Stimulated activated memory B cell treated with anti-CD40 and anti-IgM and Interleukin-4, amounts not matched to agents 10 μg/mL and 1 μg/mL and 100 μg/mL, for 72 hours (primary cell): ENCODE measurements around the gene LAMA1.
A peak's percentile ranks its signal among the peaks of the same experiment; 100 is the strongest.

Source experiments
- ATAC-seq: fragments of 150-1000 bp; cut with Tn5 transposase; 2 replicates; pipeline ENCODE4 v1.10.0; 2021
- H3K27ac Mint-ChIP-seq: one replicate; pipeline ENCODE4 v1.8.0; 2022; ENCODE audit warnings: mild to moderate bottlenecking, mixed read lengths
- H3K27me3 Mint-ChIP-seq: one replicate; pipeline ENCODE4 v1.8.0; 2022; ENCODE audit warnings: mixed read lengths
- H3K36me3 Mint-ChIP-seq: one replicate; pipeline ENCODE4 v1.8.0; 2022; ENCODE audit warnings: mixed read lengths
- H3K4me1 Mint-ChIP-seq: one replicate; pipeline ENCODE4 v1.8.0; 2022; ENCODE audit warnings: mixed read lengths
- H3K4me3 Mint-ChIP-seq: one replicate; pipeline ENCODE4 v1.8.0; 2022; ENCODE audit warnings: mild to moderate bottlenecking, moderate library complexity, mixed read lengths
- H3K9me3 Mint-ChIP-seq: one replicate; pipeline ENCODE4 v1.8.0; 2022; ENCODE audit warnings: mixed read lengths

LAMA1 gene

DNA sequence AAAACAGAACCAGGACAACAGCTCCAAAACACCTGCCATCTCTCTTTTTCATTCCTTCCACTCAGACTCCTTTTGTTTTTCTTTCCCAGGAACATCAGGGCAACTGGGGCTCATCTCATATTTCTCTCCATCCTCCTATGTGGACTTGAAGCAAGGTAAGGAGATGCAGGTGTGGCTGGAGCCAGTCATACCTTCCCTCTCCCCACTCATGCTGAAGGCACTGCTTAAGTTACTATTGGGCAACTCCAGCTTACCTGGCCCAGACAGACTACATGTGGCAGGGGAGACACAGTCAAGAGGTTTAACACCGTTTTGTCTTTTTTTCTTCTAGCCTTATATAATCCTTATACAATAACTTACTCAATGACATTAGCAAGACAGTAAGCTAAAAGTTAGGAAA is 38.4 kb downstream of the LAMA1 start:
- ATAC-seq = no peak
- Mint-ChIP-seq H3K27me3 (no peaks in the 10 kb centered on the region), H3K36me3 (no peaks in the 10 kb centered on the region), H3K4me1 (no peaks in the 10 kb centered on the region), H3K4me3 (no peak overlapping the region), H3K9me3 (peaks cover 3% of the 10 kb centered on the region), H3K27ac (no peak overlapping the region)

DNA sequence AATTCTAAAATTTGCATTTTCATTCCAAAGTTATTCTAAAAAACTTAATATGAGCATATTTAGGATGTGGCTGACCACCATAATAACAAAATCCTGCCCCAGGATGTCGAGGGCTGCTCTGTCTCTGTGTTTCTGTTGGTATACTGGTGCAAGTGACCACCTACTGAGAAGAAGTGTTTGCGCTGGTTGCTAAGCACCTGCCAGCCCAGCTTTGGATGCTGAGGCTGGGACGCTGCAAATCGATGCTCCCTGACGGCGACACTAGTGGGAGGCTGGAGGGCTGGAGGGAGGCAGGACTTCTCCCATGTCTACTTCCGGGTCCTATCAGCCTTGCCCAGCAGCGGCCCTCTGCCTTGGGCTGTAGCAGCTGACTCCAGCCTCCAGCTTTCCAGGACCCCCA is 45.0 kb downstream of the LAMA1 start:
- no peak for ATAC-seq
- H3K4me1 Mint-ChIP-seq = no peaks in the 10 kb centered on the region
- no peaks in the 10 kb centered on the region for H3K27me3 Mint-ChIP-seq
- no peaks in the 10 kb centered on the region for H3K36me3 Mint-ChIP-seq
- no peaks in the 10 kb centered on the region for H3K9me3 Mint-ChIP-seq
- no peak overlapping the region for H3K4me3 Mint-ChIP-seq
- H3K27ac Mint-ChIP-seq = no peak overlapping the region

DNA sequence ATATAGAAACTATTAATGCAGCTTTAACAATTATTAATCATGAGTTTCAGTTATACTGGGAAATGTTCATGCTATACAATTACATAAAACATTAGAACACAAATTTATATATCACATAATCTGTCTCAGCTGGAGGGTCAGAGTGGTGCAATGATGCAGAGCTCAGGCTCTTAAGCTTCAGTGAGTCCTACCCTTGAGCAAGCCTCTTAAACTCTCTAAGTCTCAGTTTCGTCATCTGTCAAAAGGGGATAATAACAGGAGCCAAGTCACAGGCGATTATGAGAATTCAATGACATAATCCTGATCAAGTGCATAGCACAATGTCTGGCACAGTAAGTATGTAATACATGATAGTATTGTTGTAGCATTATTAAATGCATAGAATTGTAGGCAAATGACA is 46.0 kb downstream of the LAMA1 start:
- Mint-ChIP-seq H3K9me3 (no peaks in the 10 kb centered on the region), H3K36me3 (no peaks in the 10 kb centered on the region), H3K27me3 (no peaks in the 10 kb centered on the region), H3K4me3 (no peak overlapping the region), H3K27ac (no peak overlapping the region), H3K4me1 (no peaks in the 10 kb centered on the region)
- ATAC-seq = no peak

DNA sequence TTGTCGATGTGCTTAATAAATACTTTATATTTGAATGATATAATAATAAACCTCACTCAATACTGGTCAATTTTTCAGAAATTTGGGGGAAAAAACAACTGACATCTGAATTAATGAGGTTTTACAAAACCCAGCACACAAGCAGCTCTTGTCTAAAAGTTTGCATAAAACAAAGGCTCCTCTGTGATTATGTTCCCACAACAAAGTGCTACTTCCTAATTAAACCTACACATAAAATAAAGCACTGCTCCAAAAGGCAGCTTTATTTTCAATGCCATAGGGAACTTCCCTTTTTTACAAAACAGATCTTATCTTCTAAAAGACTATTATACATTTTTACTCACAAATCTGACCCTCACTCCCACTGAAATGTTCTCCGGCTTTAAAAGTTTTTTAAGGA is 47.1 kb downstream of the LAMA1 start:
- Mint-ChIP-seq H3K9me3 (no peaks in the 10 kb centered on the region), H3K4me1 (no peaks in the 10 kb centered on the region), H3K4me3 (no peak overlapping the region), H3K27me3 (no peaks in the 10 kb centered on the region), H3K27ac (no peak overlapping the region), H3K36me3 (no peaks in the 10 kb centered on the region)
- ATAC-seq = no peak

DNA sequence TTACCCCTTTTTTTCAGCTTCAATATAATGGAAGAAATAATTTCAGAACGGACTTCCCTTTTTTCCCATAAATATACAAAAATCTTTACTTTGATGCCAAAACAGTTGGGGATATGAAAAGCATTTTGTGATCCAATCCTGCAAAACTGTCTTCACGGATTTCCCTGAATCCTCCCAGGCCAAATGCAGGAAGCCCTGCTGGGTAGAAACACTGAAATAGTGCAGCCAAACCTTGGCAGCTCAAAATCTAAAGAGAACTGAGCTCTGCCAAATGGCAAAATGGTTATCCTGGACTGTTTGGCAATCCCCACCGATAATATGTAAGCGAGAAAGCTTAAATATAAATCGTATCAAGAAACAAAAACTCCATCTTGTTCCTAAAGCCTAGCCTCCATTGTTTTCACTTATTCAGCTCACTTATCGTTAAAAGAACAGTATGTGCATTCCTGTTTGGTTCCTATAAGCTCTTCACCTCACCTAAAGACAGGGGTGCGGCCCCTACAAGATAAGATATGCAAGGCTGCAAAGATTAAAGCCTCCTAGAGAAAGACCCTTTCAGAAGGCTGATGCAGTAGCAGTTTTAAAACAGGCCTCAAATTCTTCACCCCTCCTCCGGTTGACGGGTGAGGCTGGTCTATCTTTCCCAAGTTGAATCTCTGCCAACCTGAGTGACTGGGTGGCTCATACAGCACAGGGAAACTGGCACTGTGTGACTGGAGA is 48.6 kb downstream of the LAMA1 start:
- Mint-ChIP-seq H3K27me3 (no peaks in the 10 kb centered on the region), H3K27ac (no peak overlapping the region), H3K9me3 (no peaks in the 10 kb centered on the region), H3K4me1 (no peaks in the 10 kb centered on the region), H3K36me3 (no peaks in the 10 kb centered on the region), H3K4me3 (no peak overlapping the region)
- no peak for ATAC-seq

DNA sequence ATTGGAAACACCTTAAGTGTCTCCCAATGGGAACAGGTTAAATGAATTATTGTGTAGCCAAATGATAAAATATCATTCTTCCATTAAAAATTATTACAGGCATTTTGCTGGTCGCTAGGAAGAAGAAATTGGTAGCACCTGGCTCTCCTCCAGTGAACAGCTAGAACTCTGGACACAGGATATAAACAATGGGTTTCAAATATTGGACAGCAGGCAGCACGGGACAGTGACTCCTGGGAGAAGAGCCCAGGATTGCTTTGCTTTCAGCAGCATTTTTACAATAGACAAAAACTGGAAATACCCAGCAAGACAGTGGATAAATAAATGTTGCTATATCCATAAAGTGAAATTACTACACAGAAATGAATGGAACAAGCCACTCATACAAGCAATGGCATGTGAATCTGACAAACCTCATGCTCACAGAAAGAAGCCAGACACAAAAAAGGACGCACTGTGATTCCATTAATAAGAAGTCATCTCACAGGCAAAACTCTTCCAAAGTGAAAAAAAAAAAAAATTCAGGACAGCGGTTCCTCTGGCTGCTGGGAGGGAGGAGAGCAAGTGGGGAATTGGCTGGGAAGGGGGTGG is 50.5 kb downstream of the LAMA1 start:
- no peak for ATAC-seq
- Mint-ChIP-seq H3K9me3 (no peaks in the 10 kb centered on the region), H3K36me3 (no peaks in the 10 kb centered on the region), H3K27me3 (no peaks in the 10 kb centered on the region), H3K4me3 (no peak overlapping the region), H3K4me1 (no peaks in the 10 kb centered on the region), H3K27ac (no peak overlapping the region)

DNA sequence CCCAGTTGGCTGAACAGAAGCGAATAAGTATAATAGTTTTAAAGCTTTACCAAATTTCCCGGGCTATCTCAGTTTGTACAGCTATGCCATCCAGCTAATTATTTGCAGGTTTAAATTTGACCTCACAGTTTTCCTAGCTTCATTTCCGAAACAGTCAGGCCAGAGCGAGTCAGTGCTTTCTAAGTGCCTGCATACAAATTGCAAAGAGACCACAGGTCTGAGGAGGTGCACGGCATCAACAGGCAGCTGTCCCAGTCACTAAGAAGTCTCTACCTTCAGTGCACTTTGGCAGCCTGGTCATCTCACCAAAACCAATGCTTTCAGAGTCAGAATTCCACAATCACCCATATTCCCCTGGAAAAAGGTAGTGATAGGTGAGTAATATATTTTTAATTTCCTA is 51.9 kb downstream of the LAMA1 start:
- Mint-ChIP-seq H3K27ac (no peak overlapping the region), H3K4me1 (no peaks in the 10 kb centered on the region), H3K4me3 (no peak overlapping the region), H3K36me3 (no peaks in the 10 kb centered on the region), H3K27me3 (no peaks in the 10 kb centered on the region), H3K9me3 (no peaks in the 10 kb centered on the region)
- no peak for ATAC-seq

DNA sequence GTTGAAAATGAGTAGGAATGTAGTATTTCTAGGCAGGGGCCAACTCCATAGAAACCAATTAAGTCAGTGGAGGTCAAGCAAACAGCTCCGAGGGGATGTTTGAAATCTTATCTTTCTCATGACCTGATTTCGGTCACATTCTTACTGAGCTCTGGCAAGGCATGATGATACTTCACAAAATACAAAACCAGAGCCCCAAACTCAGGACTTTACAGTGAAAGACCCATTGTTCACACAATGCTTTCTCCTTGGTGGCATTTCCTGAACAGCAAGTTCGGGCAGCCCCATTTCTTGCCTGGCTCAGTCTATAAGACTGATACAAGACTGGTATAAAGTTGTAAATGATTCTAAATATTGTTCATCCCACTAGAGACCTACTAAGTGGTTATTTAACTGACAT is 53.3 kb downstream of the LAMA1 start:
- Mint-ChIP-seq H3K4me1 (no peaks in the 10 kb centered on the region), H3K36me3 (no peaks in the 10 kb centered on the region), H3K27me3 (no peaks in the 10 kb centered on the region), H3K27ac (no peak overlapping the region), H3K4me3 (no peak overlapping the region), H3K9me3 (no peaks in the 10 kb centered on the region)
- no peak for ATAC-seq

DNA sequence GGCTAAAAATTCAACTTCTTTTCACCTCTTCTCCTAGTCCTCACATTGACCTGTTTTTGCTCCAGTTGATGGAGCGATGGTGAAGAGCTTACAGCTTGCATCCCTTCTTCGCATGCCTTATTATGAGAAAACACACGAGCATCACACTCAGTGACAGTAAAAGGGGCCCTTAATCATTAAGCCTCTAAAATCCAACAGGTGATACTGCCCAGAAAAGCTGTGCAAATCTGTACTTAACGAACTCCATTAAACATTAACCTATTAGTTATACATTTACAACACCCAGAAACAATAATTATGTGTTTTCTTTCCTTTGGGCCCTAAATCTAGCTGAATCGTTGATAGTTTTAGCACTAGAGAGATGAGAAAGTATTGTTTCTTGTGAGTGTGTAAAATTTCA is 54.8 kb downstream of the LAMA1 start:
- no peaks in the 10 kb centered on the region for H3K4me1 Mint-ChIP-seq
- H3K9me3 Mint-ChIP-seq = no peaks in the 10 kb centered on the region
- H3K36me3 Mint-ChIP-seq = no peaks in the 10 kb centered on the region
- no peaks in the 10 kb centered on the region for H3K27me3 Mint-ChIP-seq
- no peak overlapping the region for H3K27ac Mint-ChIP-seq
- ATAC-seq = no peak
- no peak overlapping the region for H3K4me3 Mint-ChIP-seq

DNA sequence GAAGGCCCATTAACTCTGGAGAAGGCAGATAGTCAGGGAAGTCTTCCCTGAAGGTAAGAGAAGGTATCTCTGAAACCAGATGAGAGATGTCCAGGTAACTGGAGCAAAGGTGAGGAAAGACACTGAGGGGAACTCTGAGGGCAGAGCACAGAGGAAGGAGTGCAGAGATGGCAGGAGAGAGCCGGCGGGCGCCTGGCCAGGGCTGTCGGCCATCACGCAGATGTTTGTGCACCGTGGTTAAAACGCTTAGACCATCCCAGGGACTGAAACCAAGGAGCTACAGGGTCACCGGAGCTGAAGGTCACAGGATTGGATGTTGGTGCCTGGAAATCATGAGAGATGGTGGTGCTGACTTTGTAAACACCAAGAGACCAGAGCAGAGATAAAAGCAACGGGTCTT is 55.4 kb downstream of the LAMA1 start:
- H3K36me3 Mint-ChIP-seq = no peaks in the 10 kb centered on the region
- no peak overlapping the region for H3K4me3 Mint-ChIP-seq
- H3K27ac Mint-ChIP-seq = no peak overlapping the region
- H3K9me3 Mint-ChIP-seq = no peaks in the 10 kb centered on the region
- H3K27me3 Mint-ChIP-seq = no peaks in the 10 kb centered on the region
- ATAC-seq = peak; percentile 16
- H3K4me1 Mint-ChIP-seq = no peaks in the 10 kb centered on the region

DNA sequence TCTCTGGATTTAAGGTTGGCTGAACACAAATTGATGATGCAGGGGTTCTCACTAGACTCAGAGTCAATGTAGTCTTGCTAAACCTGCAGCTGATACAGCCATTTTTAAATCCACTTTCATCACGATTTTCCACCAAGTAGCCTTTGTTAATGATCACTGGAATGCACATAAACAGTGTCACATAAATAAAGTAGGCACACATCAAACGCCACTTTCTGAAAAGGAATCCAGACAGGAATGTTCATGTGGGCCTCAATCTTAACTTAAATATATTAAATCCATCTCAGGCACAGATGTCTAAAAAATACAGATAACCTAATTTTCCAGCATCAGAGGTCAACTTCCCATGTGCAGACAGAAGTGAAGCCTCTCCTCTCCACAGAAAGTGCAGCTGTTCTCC is 58.3 kb downstream of the LAMA1 start:
- ATAC-seq = no peak
- H3K27ac Mint-ChIP-seq = no peak overlapping the region
- H3K36me3 Mint-ChIP-seq = no peaks in the 10 kb centered on the region
- H3K4me1 Mint-ChIP-seq = no peaks in the 10 kb centered on the region
- H3K27me3 Mint-ChIP-seq = no peaks in the 10 kb centered on the region
- no peak overlapping the region for H3K4me3 Mint-ChIP-seq
- no peaks in the 10 kb centered on the region for H3K9me3 Mint-ChIP-seq

DNA sequence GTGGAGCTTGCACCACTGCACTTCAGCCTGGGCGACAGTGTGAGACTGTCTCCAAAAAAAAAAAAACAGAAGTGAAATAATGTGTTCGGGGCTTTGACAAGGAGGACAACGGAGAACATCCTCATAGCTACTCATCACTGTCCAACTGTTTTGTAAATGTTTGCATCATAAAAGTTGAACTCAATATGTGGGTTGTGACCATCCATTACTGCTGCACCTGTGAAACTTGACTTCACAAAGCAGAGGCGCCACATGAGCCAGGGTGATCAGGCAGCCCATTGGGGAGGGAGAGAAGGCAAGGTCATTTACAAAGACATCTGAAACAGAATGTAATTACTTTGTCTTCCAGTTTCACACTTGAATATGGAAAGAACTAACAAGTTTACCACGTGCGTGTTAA is 61.6 kb downstream of the LAMA1 start:
- no peaks in the 10 kb centered on the region for H3K4me1 Mint-ChIP-seq
- H3K27me3 Mint-ChIP-seq = no peaks in the 10 kb centered on the region
- H3K27ac Mint-ChIP-seq = no peak overlapping the region

DNA sequence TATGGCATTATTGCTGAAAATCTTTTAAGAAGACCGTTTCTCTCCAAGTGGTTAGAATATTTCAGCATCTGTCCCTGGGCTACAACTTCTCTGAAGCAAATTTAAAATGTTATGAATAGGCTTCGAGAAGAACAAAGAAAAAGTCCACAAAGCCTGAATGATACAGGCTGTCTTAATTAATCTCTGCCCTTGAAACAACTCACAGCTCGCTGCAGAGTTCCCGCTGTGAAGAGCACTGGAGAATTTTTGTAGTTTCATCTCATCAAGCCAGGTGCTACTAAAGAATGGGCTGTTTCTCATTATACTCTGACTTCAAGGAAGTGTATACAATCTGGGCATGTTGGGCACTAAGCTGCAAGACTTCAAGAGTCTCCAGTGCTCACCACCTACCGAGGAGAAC is 67.6 kb downstream of the LAMA1 start:
- no peak overlapping the region for H3K27ac Mint-ChIP-seq
- ATAC-seq = no peak
- no peaks in the 10 kb centered on the region for H3K4me1 Mint-ChIP-seq
- H3K4me3 Mint-ChIP-seq = no peak overlapping the region
- H3K9me3 Mint-ChIP-seq = no peaks in the 10 kb centered on the region
- H3K36me3 Mint-ChIP-seq = no peaks in the 10 kb centered on the region
- no peaks in the 10 kb centered on the region for H3K27me3 Mint-ChIP-seq

More for the DNA sequence above, 61.6 kb downstream of the LAMA1 start:
- Mint-ChIP-seq H3K9me3 (no peaks in the 10 kb centered on the region), H3K36me3 (no peaks in the 10 kb centered on the region), H3K4me3 (no peak overlapping the region)
- no peak for ATAC-seq

DNA sequence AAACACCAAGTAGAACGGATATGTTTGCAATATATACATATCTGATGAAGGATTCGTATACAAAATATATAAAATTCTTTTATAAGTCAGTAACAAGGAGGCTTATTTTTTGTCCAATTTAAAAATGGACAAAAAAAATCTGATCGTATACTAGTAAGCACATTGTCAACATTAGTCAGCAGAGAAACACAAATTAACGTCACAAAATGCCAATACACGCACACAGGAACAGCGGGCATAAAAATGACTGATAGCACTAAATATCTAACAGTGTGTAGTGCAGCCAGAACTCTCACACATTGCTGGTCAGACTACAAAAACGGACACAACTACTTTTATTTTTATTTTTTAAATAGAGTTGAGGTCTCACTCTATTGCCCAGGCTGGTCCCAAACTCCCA is 69.5 kb downstream of the LAMA1 start:
- no peaks in the 10 kb centered on the region for H3K36me3 Mint-ChIP-seq
- H3K4me3 Mint-ChIP-seq = no peak overlapping the region
- H3K4me1 Mint-ChIP-seq = no peaks in the 10 kb centered on the region
- H3K9me3 Mint-ChIP-seq = no peaks in the 10 kb centered on the region
- no peak overlapping the region for H3K27ac Mint-ChIP-seq
- no peak for ATAC-seq
- no peaks in the 10 kb centered on the region for H3K27me3 Mint-ChIP-seq

DNA sequence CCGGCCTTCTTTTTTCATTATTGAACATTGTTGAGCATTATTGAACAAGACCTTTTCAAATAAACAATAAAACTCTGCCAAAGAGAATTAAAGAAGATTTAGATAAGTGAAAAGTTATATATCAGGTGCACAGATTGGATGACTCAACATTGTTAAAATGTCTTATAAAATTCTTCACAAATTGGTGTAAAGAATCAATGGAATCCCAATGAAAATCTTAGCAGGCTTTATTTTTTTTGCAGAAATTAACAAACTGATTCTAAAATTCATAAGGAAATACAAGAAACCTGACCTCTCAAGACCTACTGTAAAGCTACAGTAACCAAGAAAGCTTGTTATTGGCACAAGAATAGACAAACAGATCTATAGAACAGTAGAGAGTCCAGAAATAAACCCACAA is 70.3 kb downstream of the LAMA1 start:
- no peak for ATAC-seq
- H3K27ac Mint-ChIP-seq = no peak overlapping the region
- no peak overlapping the region for H3K4me3 Mint-ChIP-seq
- no peaks in the 10 kb centered on the region for H3K9me3 Mint-ChIP-seq
- H3K36me3 Mint-ChIP-seq = no peaks in the 10 kb centered on the region
- H3K4me1 Mint-ChIP-seq = no peaks in the 10 kb centered on the region
- no peaks in the 10 kb centered on the region for H3K27me3 Mint-ChIP-seq

DNA sequence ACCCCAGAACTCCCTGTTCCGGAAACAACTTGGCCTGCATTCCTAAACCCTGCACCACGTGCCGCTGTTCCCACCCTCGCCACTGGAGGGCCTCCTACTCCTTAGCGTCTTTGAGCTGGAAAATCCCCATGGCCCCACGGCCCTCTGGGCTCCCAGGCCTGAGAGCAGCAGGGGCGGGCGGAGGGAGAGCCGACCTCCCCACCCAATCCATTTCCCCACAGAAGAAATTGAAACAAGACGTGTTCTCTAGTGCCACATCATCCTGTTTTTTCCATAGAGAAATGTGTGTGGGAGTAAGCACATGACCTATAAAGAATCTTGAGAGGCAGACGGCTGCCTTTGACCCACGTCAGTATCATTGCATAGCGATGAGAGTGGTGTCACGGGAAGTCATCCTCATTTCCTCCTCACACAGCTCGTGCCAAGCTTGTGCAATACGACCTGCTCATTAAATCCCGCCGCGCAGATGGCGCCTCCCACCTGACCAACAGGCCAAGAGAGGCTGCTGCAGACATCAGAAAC is 79.2 kb downstream of the LAMA1 start:
- Mint-ChIP-seq H3K27ac (no peak overlapping the region), H3K4me1 (no peaks in the 10 kb centered on the region), H3K27me3 (no peaks in the 10 kb centered on the region), H3K4me3 (no peak overlapping the region), H3K36me3 (no peaks in the 10 kb centered on the region), H3K9me3 (peaks cover 3% of the 10 kb centered on the region)
- ATAC-seq = no peak
